Heart left ventricle (tissue), 16 donors: ENCODE measurements around the gene LPA. TPM values are rescaled to one million over a fixed set of nuclear protein-coding genes. Genes with fewer than 3 reads are reported as not detected.

Experiments used
- ATAC-seq, 4 donors: fragments of 200-7000 bp; cut with Tn5 transposase; one replicate each; pipeline ENCODE4 v1.9.1; 2020 to 2022; ENCODE audit warnings: moderate library complexity in 4 of 4, mild to moderate bottlenecking in 3 of 4, moderate number of reproducible peaks in 1 of 4
- DNase-seq, 5 donors: peaks; one replicate each; pipeline ENCODE4 v3.0.0-alpha.2; 2020
- H3K27ac ChIP-seq, 12 donors: fragments of 200-600 bp; sonication (generic) in 4 of 12; one replicate each; pipeline versions ENCODE4 v1.5.0 to v1.8.0; 2016 to 2022; ENCODE audit warnings: mild to moderate bottlenecking in 2 of 12
- H3K27me3 ChIP-seq, 9 donors: fragments of 200-600 bp; sonication (generic) in 2 of 9; one replicate each; pipeline versions ENCODE4 v1.5.1 to v1.8.0; 2016 to 2022; ENCODE audit warnings: mild to moderate bottlenecking in 3 of 9
- H3K36me3 ChIP-seq, 9 donors: fragments of 200-600 bp; sonication (generic) in 2 of 9; one replicate each; pipeline versions ENCODE4 v1.5.0 to v1.8.0; 2018 to 2022; ENCODE audit warnings: mild to moderate bottlenecking in 2 of 9
- H3K4me1 ChIP-seq, 12 donors: fragments of 200-600 bp; sonication (generic) in 4 of 12; one replicate each; pipeline versions ENCODE4 v1.5.0 to v1.8.0; 2016 to 2022; ENCODE audit warnings: mild to moderate bottlenecking in 3 of 12
- H3K4me3 ChIP-seq, 12 donors: fragments of 200-600 bp; sonication (generic) in 4 of 12; one replicate each; pipeline versions ENCODE4 v1.5.0 to v1.8.0; 2017 to 2022; ENCODE audit warnings: mild to moderate bottlenecking in 9 of 12, moderate library complexity in 4 of 12
- H3K9me3 ChIP-seq, 12 donors: fragments of 200-600 bp; sonication (generic) in 4 of 12; one replicate each; pipeline versions ENCODE4 v1.5.0 to v1.8.0; 2016 to 2022; ENCODE audit warnings: mild to moderate bottlenecking in 1 of 12
- CTCF ChIP-seq, 12 donors: fragments of 200-600 bp; sonication (generic) in 4 of 12; IDR thresholded peaks; one replicate each; pipeline versions ENCODE4 v1.5.0 to v1.8.0; 2018 to 2022; ENCODE audit warnings: antibody characterized with exemption in 12 of 12, mild to moderate bottlenecking in 5 of 12
- POLR2A ChIP-seq, 2 donors: fragments of 450-650 bp; IDR thresholded peaks; one replicate each; pipeline ENCODE4 v1.6.1; 2017; ENCODE audit warnings: antibody characterized with exemption in 2 of 2, mild to moderate bottlenecking in 2 of 2, moderate library complexity in 2 of 2
- WGBS, 4 donors: extraction: QIAGEN DNeasy Blood & Tissue Kit in 2 of 4; methylation state at CpG; one replicate each; pipeline versions ENCODE4 v1.1.5 to v1.1.7; 2013 to 2018; 5-methylcytosine and 5-hydroxymethylcytosine counted together
- intact Hi-C, 10 donors: fragments of 100-400 bp; cut with DNase I; formaldehyde crosslinking; loops; one replicate each; pipeline versions ENCODE4 v1.11.1 to v1.14.2; 2022
- polyA plus RNA-seq, 2 donors: library from polyadenylated mRNA; stranded (reverse); fragments of 200-250 nt; gene quantifications; one replicate each; pipeline ENCODE4 v1.2.3, GENCODE V29; 2013
- total RNA-seq, 9 donors: library from RNA; depleted of rRNA in 2 of 9; stranded (reverse); fragments of >200 nt in 2 of 9; fragmentation: NEBNext Ultra II Directional in 3 of 9; extraction: Animal tissue kit (Norgen Biotek cat#: 25700) in 3 of 9; gene quantifications; one replicate each; pipeline versions ENCODE4 v1.1.0 to v1.2.4, GENCODE V29; 2016 to 2023
- donor health status: ischemic (EF 13 %, LVEDD 7.1; RV severe dilation, severe dysfunction).
- donor health status: healthy with polysubstance abuse.
- donor health status: DM: no; HTN: yes; CAD: no.
- donor health status: DM: no; HTN: no; CAD: no.
- donor health status: ischemic (EF 25% LVEDD 6.9; RV normal size, moderate dysfunction).
- donor health status: ischemic (EF 25% LVEDD 5.7; RV mildly dilated, moderate dysfunction).
- donor health status: healthy.
- donor health status: DM: yes; HTN: yes; CAD: no.
- donor health status: ischemic (EF 35%, LVEDD 5.7; RV mildly dilated, moderate dysfunction).
- donor health status: nonischemic (EF 11% LVEDD 7.7; RV severe dilation, severe dysfunction).
- donor health status: DM: yes; HTN: yes; CAD: no.
- donor health status: PGD.
- donor health status: ischemic (EF 29% LVEDD 5.4; RV normal size, mild dysfunction).
- donor health status: nonischemic (EF 23%, LVEDD 6.1; RV moderate dilation, normal function).

LPA gene
- total and polyA plus RNA-seq, 11 donors = 0.20 TPM; not detected in 10

- DNase-seq (no peak), ATAC-seq (no peak)
- H3K4me1 ChIP-seq = no peaks in the 10 kb centered on the region
- intact Hi-C loops = no loop called here
- H3K4me3 ChIP-seq = no peak overlapping the region
- H3K27ac ChIP-seq = no peak overlapping the region
- no peaks in the 10 kb centered on the region for H3K36me3 ChIP-seq
- 70 to 81% (median 75%) methylated on average over 1 of the region's 1 CpG for WGBS, 4 donors
- TF ChIP-seq POLR2A (IDR thresholded peaks at IDR 0.05) (no peak), CTCF (IDR thresholded peaks at IDR 0.05) (no peak)
- peaks cover 0 to 18% (median 9%) of the 10 kb centered on the region in 12 donors for H3K9me3 ChIP-seq
- no peaks in the 10 kb centered on the region for H3K27me3 ChIP-seq
Observed at GRCh38 chr6:160505970-160506369, 158.1 kb downstream of the LPA start.

GRCh38 chr6:160500639-160501038 lies 163.4 kb downstream of the LPA start:
- H3K4me3 ChIP-seq = no peak overlapping the region
- ATAC-seq (no peak), DNase-seq (no peak)
- H3K27ac ChIP-seq = no peak overlapping the region
- intact Hi-C loops = no loop called here
- TF ChIP-seq CTCF (IDR thresholded peaks at IDR 0.05) = no peak
- TF ChIP-seq POLR2A (IDR thresholded peaks at IDR 0.05) = no peak
- 80 to 86% (median 82%) methylated on average over 4 of the region's 4 CpGs for WGBS, 4 donors
- no peaks in the 10 kb centered on the region for H3K27me3 ChIP-seq
- H3K36me3 ChIP-seq = no peaks in the 10 kb centered on the region
- H3K9me3 ChIP-seq = peaks cover 0 to 18% (median 9%) of the 10 kb centered on the region in 12 donors
- no peaks in the 10 kb centered on the region for H3K4me1 ChIP-seq

GRCh38 chr6:160494576-160494975 lies 169.5 kb downstream of the LPA start:
- WGBS, 4 donors = 51 to 65% (median 63%) methylated on average over 3 of the region's 3 CpGs

GRCh38 chr6:160489091-160489490 lies 175.0 kb downstream of the LPA start:
- WGBS, 4 donors = 46 to 75% (median 66%) methylated on average over 1 of the region's 1 CpG
- no peaks in the 10 kb centered on the region for H3K4me1 ChIP-seq
- no peaks in the 10 kb centered on the region for H3K9me3 ChIP-seq
- H3K27ac ChIP-seq = no peak overlapping the region
- DNase-seq (no peak), ATAC-seq (no peak)
- H3K36me3 ChIP-seq = no peaks in the 10 kb centered on the region
- H3K27me3 ChIP-seq = no peaks in the 10 kb centered on the region
- H3K4me3 ChIP-seq = no peak overlapping the region
- intact Hi-C loops = no loop called here
- TF ChIP-seq POLR2A (IDR thresholded peaks at IDR 0.05) = no peak
- no peak for TF ChIP-seq CTCF (IDR thresholded peaks at IDR 0.05)

More at GRCh38 chr6:160494576-160494975, 169.5 kb downstream of the LPA start:
- no peak overlapping the region for H3K27ac ChIP-seq
- no peak for DNase-seq
- H3K4me3 ChIP-seq = no peak overlapping the region
- TF ChIP-seq CTCF (IDR thresholded peaks at IDR 0.05) = no peak
- TF ChIP-seq POLR2A (IDR thresholded peaks at IDR 0.05) = no peak
- no peaks in the 10 kb centered on the region for H3K4me1 ChIP-seq
- H3K9me3 ChIP-seq = no peaks in the 10 kb centered on the region
- H3K36me3 ChIP-seq = no peaks in the 10 kb centered on the region
- H3K27me3 ChIP-seq = no peaks in the 10 kb centered on the region
- no peak for ATAC-seq
- intact Hi-C loops = no loop called here
